ENCODE results near the gene FRMPD2.
"Not testable (repeated sequence)": the region's sequence is repeated elsewhere in the genome, so short reads cannot be mapped to it uniquely, and the experiment has no call there.

The FRMPD2 gene

DNA sequence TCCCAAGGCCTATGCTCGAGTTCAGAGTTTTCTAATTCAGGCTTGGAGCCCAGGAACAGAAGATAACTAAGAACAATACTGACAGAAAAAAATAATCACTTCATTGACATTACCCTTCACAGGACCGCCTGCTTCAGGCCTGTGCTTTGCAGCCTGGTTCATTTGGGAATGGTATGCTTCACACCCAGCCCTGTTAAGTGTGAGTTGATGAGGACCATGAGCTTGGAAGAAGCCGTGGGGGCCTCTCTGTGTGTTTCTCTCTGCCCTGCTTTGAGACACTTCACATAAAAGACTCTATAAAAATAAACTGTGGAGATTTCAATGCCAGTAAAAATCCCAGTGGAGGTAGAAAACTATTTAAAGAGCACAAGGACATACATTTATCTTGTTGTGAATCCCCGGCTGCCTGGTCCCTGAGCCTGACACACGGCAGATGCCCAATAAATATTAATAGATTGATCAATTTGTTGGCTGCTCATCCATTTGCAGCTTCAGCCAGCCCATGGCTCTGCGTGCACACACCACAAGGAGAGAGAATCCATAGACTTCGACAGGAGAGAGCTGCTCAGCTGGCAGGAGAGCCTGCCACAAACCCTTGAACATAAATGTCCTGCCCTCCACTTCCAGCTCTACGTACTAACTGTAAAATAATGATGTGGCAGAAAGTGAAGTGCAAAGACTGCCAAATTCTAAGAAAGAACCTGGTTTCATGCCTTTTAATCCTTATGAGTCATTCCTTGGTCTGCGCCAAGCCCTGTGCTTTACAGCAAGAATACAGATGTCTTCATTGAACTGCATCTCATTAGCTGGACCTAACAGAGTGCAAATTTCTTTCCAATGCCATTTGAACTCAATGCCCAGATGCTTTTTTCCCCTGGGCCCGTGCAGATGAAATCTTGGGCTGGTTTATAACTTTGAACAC is 130.5 kb downstream of the FRMPD2 start:
- H3K4me3 ChIP-seq (ENCODE audit: low read depth, low read length); H3K9me3 ChIP-seq; DNase-seq; H3K4me1 ChIP-seq; H3K27me3 ChIP-seq; H3K36me3 ChIP-seq: not testable (repeated sequence)

DNA sequence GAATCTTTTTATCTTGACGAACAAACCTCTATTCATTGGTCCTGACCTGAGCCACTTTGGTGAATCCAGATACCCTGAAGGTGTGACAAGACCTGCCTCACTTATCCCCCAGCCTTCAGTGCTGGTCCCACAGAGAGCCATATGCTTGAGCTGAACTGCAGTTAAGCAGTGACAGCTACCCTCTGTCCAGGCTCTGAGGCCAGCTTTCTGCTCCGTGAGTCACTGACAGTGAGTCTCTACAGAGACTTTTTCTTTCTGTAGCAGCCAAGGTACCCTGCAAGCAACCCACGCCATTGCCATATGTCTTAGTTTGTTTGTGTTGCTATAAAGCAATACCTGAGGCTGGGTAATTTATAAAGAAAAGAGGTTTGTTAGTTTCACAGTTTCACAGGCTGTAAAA is 133.5 kb downstream of the FRMPD2 start:
- H3K27me3 ChIP-seq, result not testable (repeated sequence)

DNA sequence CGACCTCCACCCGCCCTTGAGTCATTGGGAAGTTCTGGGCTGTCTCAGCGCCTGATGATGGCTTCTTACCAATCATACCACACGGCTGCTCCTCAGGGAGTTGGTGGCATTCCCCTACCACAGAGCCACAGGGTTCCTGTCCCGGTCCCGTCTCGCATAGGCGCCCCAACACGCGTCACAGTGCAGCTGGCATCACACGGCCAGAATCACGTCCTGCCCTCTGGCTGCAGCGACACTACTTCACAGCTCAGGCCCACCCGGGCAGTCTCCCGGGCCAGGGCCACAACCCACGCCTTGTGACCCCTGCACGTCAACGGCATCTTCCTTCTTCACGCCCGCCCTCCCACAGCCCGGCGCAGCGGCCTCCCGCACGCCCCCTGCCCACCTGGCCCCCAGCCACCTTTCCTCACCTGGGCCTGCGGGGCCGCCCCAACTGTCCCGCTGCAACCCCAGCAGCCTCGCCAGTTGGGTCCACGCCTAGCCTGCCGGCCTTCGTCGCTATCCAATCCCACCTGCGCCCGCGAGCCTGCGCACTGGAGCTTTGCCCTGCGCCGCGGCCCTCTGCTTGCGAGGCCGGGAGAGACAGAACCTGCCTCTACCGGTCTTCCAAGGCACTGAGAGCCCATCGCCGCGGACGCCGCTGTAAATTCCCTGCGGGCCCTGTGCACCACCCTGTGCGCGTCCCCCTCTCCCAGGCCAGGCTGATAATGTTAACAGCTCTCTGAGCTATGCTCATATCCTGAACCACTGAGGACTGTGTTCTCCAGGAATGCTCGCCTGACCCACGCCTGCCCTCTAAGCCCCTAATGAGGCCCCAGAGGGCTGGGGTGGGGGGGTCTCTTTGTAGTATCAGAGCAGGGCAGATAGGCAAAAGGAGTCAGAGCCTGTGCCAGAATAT is 134.3 kb downstream of the FRMPD2 start:
- not testable (repeated sequence) for H3K4me1 ChIP-seq; H3K9me3 ChIP-seq; DNase-seq; H3K27me3 ChIP-seq; H3K36me3 ChIP-seq; H3K4me3 ChIP-seq (ENCODE audit: low read depth, low read length)

More for the DNA sequence above, 133.5 kb downstream of the FRMPD2 start:
- not testable (repeated sequence) for DNase-seq; H3K36me3 ChIP-seq; H3K4me3 ChIP-seq (ENCODE audit: low read depth, low read length); H3K9me3 ChIP-seq; H3K4me1 ChIP-seq

DNA sequence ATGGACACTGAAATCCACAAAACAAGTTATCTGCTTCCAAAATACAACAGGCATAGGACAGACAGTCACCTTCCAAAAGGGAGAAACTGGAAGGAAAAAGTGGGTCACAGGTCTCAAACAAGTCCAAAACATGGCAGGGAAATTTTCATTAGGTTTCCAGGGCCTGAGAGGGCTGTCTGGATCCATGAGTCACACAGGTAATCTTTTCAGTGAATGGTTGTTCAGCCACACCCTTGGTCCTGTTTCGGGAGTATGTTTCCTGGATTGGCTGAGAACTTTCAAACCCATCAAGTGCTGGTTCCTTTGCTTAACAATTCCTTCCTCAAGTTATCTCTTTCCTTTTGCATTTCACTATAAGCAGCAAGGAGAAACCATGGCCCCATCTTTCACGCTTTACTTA is 145.5 kb downstream of the FRMPD2 start:
- H3K4me1 ChIP-seq; H3K4me3 ChIP-seq (ENCODE audit: low read depth, low read length); DNase-seq; H3K27me3 ChIP-seq; H3K36me3 ChIP-seq; H3K9me3 ChIP-seq: not testable (repeated sequence)

DNA sequence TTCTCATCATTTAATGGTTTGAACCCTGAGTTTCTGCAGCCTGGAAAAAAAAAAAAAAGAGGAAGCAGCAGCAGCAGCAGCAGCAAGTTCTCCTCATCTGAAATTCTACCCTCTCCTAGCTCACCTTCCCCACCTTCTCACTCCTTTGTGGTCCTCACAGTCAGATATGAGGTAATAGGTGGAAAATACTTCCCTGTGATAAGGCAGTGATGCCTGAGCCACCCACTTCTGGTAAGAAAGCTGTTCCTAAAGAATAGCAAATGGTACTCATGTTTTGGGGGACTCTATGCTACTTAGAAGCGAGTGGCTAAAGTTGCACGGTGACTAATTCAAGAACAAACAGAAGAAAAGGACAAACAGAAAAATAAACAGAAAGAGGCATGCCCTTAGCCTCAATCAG is 148.2 kb downstream of the FRMPD2 start:
- H3K9me3 ChIP-seq; H3K4me3 ChIP-seq (ENCODE audit: low read depth, low read length); DNase-seq; H3K36me3 ChIP-seq; H3K4me1 ChIP-seq; H3K27me3 ChIP-seq: not testable (repeated sequence)

DNA sequence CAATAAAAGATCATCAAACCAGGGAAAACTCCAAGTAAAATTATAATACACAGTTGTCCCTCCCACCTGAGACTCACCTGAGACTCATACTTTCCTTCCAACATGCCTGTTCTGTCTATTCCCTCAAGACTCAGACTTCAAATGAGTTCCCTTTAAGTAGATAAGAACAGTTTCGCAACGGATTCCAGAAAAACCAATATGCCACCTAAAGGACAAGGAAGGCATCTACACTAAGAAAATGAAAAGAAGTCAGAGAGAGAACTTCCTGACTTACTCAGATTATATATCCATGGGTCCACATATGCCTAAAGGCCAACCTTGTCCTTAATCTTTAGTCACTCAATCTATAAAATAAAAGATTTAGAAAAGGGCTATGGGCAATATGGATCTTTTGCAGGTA is 148.9 kb downstream of the FRMPD2 start:
- not testable (repeated sequence) for H3K4me3 ChIP-seq (ENCODE audit: low read depth, low read length); H3K27me3 ChIP-seq; H3K4me1 ChIP-seq; H3K36me3 ChIP-seq; H3K9me3 ChIP-seq; DNase-seq

DNA sequence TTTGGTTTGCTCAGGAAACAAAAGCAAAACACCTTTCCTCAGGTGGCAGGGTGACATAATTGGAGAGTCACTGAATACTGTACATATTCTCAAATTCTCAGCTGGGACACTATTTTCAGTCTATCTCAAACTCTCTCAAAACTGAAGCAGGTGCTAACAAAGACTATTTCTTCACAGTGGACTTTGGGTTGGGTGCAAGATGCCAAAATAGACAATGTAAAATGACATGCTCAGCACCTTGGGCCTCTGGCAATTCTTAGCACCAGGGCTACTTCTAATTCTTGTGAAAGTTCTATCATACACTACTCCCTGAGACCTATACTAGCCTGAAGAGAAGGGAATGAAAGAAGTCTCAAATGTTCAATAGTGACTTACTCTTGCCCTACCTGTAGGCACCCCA is 151.9 kb downstream of the FRMPD2 start:
- H3K4me1 ChIP-seq; DNase-seq; H3K4me3 ChIP-seq (ENCODE audit: low read depth, low read length); H3K36me3 ChIP-seq; H3K27me3 ChIP-seq; H3K9me3 ChIP-seq: not testable (repeated sequence)

DNA sequence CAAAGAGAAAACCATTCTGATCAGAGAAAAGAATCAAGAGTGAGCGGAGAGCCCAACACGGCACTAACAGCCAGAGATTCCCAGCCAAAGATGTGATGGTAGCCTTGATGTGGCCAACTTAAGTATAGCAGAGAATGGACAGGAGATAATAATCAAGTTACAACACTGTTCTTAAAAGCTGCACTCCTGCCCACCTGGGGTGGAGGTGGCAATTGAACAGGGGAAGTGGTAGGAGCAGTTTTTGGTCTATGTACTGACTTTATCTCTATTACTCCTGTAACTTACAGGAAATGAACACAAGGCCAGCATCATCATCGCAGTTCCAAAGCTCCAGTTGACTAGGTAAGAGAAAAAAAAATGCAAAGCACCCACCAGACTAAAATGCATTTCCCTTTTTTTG is 164.2 kb downstream of the FRMPD2 start:
- DNase-seq; H3K27me3 ChIP-seq; H3K4me1 ChIP-seq; H3K9me3 ChIP-seq; H3K36me3 ChIP-seq; H3K4me3 ChIP-seq (ENCODE audit: low read depth, low read length): not testable (repeated sequence)
